HG02759 (cell line): Measurements from ENCODE around the gene LGALS9.

Experiments used
- ATAC-seq: cut with Tn5 transposase; IDR thresholded peaks from one replicate; pipeline ENCODE4 v1.9.1; 2021; ENCODE audit warnings: mild to moderate bottlenecking, moderate library complexity; ENCODE audit not compliant: unreplicated experiment

The LGALS9 gene

DNA sequence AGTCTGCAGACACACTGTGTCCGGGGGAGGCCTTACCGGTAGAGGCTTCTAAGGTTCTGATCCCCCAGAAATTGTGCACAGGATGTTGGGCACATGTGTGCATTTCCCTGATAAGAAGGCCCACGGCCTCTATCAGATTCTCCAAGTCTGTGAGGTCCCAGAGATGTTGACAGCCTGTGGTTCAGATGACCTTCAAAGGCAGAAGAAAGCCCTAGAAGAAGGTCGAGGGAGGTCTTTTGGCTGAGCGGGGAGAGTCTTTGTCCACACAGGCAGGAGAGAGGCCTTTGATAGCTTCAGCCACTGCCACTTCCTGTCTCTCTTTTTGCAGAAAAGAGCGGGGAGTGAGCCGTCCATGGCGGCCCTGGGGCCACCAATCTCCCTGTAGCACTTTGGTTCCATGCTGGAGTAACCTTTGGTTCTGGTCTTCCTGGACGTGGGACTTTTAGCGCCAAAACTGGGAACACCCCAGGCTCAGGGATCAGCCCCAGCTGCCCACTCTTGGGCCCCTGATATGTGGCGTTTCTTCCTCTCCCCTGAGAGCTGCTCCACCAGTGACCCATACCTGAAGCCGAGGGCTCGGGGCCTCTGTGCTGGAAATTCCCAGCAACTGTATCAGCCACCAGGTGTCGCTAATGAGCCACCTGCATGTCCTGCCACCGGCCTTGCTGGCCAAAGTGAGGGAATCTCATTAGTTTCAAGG lies 28.1 kb upstream of the LGALS9 start:
- ATAC-seq = peak; percentile 54

DNA sequence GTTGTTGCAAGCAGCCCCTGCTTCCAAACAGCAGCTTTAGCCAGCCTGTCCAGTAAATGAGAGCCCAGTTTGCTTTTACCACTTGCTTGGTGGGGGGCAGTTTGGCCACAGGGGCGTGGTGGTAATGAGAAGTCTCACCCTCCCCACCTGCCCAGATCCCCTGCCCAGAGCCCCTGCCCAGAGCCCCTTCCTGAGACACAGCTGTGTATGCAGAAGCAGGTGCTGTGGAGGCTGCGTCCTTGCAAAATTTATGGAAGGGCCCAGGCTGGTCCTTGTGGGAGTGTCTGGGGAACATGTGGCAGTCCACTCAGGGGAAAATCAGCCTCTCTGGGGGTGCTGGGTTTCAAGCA lies 27.6 kb upstream of the LGALS9 start:
- no peak for ATAC-seq

- ATAC-seq = no peak
Observed at GRCh38 chr17:27603880-27604794, 26.9 kb upstream of the LGALS9 start.

GRCh38 chr17:27605409-27605808 lies 25.6 kb upstream of the LGALS9 start:
- no peak for ATAC-seq

GRCh38 chr17:27607521-27608091 lies 23.4 kb upstream of the LGALS9 start:
- ATAC-seq = no peak

- no peak for ATAC-seq
Observed at GRCh38 chr17:27608328-27609230, 22.4 kb upstream of the LGALS9 start.

DNA sequence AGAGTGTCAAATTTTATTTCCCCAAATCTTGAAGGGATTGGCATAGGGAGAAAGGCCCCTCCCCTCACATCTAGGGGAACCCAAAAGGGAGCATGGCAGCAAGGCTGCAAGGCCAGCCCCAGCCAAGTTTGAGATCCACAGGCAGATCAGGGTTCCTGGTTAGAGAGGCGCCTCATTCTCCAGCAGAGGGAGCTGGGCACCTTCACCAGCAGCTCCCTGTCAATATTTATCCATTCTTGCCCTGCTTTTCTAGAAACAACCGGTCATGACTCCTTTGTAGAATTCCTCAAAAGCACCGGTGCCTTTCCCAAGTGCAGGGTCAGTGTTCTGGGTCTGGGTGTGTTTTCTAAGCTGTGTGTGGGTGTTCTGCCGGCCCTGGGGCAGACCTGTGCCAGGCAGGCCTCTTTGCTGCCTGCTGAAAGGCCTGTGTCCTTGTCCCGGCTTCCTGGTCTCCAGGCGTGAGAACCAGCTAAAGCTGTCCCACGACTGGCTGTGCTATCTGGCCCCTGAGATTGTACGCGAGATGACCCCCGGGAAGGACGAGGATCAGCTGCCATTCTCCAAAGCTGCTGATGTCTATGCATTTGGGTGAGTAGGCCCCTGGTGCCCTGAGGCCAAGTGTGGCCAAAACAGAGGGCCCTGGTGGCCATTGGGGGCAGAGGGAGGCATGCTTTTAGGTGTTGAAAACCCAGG lies 21.2 kb upstream of the LGALS9 start:
- ATAC-seq = no peak

DNA sequence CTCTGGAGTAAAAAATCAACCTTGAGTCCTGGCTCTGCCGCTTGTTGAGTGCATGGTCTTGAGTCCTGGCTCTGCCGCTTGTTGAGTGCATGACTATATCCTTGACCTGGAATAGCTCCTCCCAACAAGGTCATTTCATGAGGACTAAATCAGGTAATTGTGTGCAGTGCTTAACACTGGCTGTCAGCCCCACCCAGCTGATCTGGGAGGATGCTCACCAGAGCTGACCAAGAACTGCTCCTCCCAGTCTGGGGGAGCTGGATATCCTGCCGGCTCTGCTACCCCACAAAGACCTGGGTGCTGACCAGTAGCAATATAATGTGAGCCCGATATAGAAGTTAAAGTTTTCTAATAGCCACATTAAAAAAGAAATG lies 20.7 kb upstream of the LGALS9 start:
- ATAC-seq = no peak

DNA sequence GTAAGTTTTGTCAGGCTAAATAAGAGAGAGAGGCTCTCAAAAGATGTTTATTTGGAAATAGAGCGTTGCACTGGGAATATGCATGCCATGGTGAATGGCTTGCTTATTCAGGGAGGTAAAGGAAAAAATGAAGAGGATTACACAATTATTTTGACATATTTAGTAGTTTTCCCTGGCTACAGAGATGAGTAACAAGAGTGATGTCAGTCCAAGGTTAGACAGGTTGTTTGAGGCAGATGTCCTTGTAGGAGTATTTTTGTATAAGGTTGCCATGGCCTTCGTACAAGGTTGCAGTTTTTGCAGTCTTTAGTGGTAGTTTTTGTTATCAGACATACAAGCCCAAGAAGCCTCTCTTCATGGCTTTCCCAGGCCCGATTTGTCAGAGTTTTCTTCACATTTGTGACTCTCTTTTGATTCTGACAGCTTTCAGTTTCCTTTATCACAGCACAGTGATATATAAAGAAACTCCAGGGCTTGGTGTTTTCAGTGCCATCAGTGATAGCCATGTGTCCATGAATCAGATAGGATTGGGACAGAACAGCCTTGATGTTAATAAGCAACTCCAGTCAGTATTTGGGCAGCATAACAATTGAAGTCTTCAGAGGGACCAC lies 18.7 kb upstream of the LGALS9 start:
- ATAC-seq = no peak

DNA sequence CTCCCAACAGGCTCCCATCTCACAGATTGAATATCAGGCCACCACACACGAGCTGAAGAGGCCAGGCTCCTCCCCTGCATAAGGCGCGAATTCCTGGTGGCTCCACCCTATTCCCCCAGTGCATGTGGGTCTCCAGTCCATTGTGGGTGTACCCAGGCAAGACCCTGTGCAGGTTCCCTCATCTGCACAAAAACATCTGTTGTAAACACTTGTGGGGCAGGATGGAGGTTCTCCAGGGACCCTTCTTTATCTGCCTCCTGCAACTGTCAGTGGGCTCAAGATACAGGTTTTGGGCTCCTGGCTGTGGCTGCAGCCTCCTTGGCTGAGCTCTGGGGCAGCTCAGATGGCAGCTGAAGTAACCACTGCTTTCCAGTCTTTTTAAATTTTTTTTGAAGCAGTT lies 17.6 kb upstream of the LGALS9 start:
- no peak for ATAC-seq

DNA sequence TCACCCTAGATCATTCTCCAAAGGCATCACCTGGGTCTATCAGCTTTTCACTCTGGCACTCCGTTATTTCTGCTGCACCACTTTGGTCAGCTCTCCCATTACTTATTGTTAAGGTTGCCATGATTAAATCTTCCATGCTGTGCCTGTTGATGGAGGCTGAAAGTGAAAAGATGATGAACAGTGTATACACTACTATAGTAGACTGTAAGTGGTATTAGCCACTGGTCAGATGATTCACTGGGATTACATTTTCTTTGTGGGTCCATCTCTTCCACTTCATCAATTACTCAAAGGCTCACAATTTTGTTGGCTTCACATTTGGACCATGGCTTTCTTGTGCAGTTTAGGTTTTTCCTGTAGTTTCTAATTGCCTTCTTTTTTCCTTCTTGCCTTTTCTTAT lies 15.9 kb upstream of the LGALS9 start:
- no peak for ATAC-seq

- ATAC-seq = no peak
Observed at GRCh38 chr17:27616414-27616813, 14.6 kb upstream of the LGALS9 start.

- ATAC-seq = no peak
Observed at GRCh38 chr17:27618417-27618816, 12.6 kb upstream of the LGALS9 start.

- no peak for ATAC-seq
Observed at GRCh38 chr17:27620721-27621120, 10.3 kb upstream of the LGALS9 start.

DNA sequence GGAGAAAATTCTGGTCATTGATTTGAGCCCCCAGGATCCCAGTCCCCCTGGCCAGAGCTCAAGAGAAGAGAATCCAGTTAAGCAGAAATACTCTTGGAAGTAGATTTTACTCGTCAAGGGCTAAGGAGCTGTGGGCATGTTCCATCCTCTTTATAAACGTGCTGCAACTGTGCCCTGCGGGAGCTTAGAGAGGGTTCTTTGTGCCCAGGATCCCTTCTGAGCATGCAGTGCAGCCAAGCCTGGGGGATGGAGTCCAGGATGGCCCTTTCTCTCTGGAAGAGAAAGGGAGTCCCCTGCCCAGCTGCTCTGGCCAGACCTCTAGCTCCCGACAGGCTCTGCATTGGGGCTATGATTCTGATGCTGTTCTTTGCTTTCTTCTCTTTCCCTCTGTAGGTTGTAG lies 9.5 kb upstream of the LGALS9 start:
- no peak for ATAC-seq

DNA sequence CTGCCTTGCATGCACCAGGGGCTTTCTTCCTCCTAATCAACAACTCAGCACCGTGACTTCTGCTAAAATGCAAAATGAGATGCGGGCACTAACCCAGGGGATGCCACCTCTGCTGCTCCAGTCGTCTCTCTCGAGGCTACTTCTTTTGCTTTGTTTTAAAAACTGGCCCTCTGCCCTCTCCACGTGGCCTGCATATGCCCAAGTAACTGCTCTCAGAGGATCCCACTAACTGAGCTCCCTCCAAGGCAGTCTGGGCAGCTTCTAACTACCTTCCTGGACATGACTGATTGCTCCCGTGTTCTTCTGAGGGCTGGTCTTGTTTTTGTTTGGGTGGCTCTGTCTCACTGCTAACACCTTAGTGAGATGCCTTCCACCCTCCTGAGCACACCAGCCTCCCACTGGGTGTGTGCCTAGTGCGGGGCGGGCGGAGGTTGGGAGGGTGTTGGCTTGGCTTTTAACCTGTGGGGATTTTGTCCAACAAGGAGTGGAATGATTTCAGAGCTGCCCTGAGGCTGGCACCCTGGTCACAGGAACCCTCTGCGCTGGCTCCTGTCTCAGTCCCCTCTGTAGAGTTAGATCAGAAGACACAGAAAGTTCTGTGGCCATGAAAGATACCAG lies 8.9 kb upstream of the LGALS9 start:
- ATAC-seq = no peak

GRCh38 chr17:27622986-27623385 lies 8.0 kb upstream of the LGALS9 start:
- ATAC-seq = no peak

- no peak for ATAC-seq
Observed at GRCh38 chr17:27623614-27624013, 7.4 kb upstream of the LGALS9 start.

GRCh38 chr17:27624539-27624938 lies 6.4 kb upstream of the LGALS9 start:
- ATAC-seq = no peak

DNA sequence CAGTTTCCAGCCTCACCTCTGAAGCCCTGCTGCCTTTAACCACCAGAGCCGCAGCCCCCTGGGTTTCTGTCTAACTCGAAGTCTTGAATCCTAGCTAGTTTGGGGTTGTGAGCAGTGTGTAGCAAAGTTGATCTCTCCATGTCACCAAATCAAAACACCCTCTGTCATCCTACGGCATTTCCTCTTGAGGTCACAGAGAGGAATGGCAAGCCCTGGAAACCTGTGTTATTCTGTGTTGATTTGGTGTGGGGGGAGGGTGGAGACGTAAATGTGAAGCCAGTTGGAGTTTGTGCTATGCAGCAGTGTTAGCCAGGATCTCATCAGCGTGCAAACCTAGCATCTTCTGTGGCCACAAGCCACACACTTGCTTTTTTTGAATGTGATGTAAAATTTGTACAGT lies 5.1 kb upstream of the LGALS9 start:
- no peak for ATAC-seq
